Measurements from ENCODE around the gene TAF12.

DNA sequence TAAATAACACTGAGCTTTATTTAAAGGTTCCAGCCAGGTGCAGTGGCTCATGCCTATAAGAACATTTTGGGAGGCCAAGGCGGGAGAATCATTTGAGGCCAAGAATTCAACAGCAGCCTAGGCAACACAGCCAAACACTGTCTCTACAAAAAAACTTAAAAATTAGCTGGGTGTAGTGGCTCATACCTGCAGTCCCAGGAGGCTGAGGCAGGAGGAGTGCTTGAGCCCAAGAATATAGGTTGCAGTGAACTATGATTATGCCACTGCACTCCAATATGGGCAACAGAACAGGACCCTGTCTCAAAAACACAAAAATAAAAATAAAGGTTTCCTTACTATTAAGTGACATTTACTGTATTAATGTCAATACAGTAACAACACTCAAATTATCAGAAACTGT, 2.1 kb downstream of the TAF12 start:
- TF ChIP-seq CTCF (IDR thresholded peaks at IDR 0.05): peak in 3 of 5 experiments; percentile 23 to 38 (median 27)
- TF ChIP-seq EP300 (IDR thresholded peaks at IDR 0.05; ENCODE audit: low read depth): no peak
- TF ChIP-seq POLR2AphosphoS5 (IDR thresholded peaks at IDR 0.05): no peak

Data from transverse colon (tissue), 4 donors.